B cell (primary cell): ENCODE results near the gene ALDH1A2. TPM values are rescaled to one million over a fixed set of nuclear protein-coding genes. Genes with fewer than 3 reads are reported as not detected.

Source experiments
- ATAC-seq: fragments of 200-7000 bp; cut with Tn5 transposase; one replicate; pipeline ENCODE4 v1.10.0; 2021; ENCODE audit warnings: low read depth, mild to moderate bottlenecking, moderate number of reproducible peaks, moderate library complexity
- CTCF ChIA-PET: fragments of 350-600 bp; sonication (Branson Sonifier 250); formaldehyde crosslinking; loops from one replicate; lab custom pipeline; 2021; ENCODE audit warnings: antibody characterized with exemption, inconsistent platforms; lab: Charles Lee
- POLR2A ChIA-PET: fragments of 350-600 bp; sonication (Branson Sonifier 250); formaldehyde crosslinking; loops from one replicate; lab custom pipeline; 2021; ENCODE audit warnings: antibody characterized with exemption; lab: Charles Lee
- DNase-seq: peaks from one replicate; pipeline ENCODE4 v3.0.0; 2013
- H2AFZ ChIP-seq: 2 replicates; pipeline ENCODE4 v1.6.1; 2012; ENCODE audit warnings: mild to moderate bottlenecking, low read depth, low read length; ENCODE audit not compliant: insufficient read depth, poor library complexity, severe bottlenecking
- H3K27ac ChIP-seq, 2 donors: 1 replicate in 1 of 2; 2 replicates in 1 of 2; pipeline ENCODE4 v1.5.1; 2012 to 2013; ENCODE audit warnings: low read length in 2 of 2, mild to moderate bottlenecking in 2 of 2, moderate library complexity in 1 of 2
- H3K27me3 ChIP-seq, 4 experiments: fragments of 200-600 bp in 1 of 4; sonication (generic) in 1 of 4; replicated peaks in 1 of 4; 1 replicate in 2 of 4; 2 replicates in 2 of 4; pipeline versions ENCODE4 v1.6.1 to v1.7.0; 2013 to 2016; ENCODE audit warnings: low read length in 3 of 4, mild to moderate bottlenecking in 2 of 4, mixed read lengths in 1 of 4, moderate library complexity in 1 of 4; ENCODE audit not compliant: insufficient read depth in 4 of 4, control insufficient read depth in 3 of 4; ENCODE audit errors: control extremely low read depth in 1 of 4
- H3K36me3 ChIP-seq, 2 experiments: replicated peaks in 1 of 2; 1 replicate in 1 of 2; 2 replicates in 1 of 2; pipeline versions ENCODE4 v1.6.1 to v1.7.1; 2013; ENCODE audit warnings: low read length in 1 of 2; ENCODE audit not compliant: insufficient read depth in 2 of 2, control insufficient read depth in 1 of 2; ENCODE audit errors: control extremely low read depth in 1 of 2, extremely low read depth in 1 of 2
- H3K4me1 ChIP-seq, 2 donors: fragments of 200-600 bp in 1 of 2; sonication (generic) in 1 of 2; 1 replicate in 1 of 2; 2 replicates in 1 of 2; pipeline versions ENCODE4 v1.5.1 to v1.6.1; 2013 to 2017; ENCODE audit warnings: low read length in 2 of 2; ENCODE audit not compliant: control insufficient read depth in 2 of 2, insufficient read depth in 2 of 2
- H3K4me2 ChIP-seq: replicated peaks from 2 replicates; pipeline ENCODE3; 2012; ENCODE audit warnings: mild to moderate bottlenecking, low read depth, low read length; ENCODE audit not compliant: poor library complexity, severe bottlenecking
- H3K4me3 ChIP-seq, 5 experiments: fragments of 200-600 bp in 1 of 5; sonication (generic) in 1 of 5; 1 replicate in 3 of 5; 2 replicates in 2 of 5; pipeline versions ENCODE4 v1.5.1 to v1.7.0; 2011 to 2016; ENCODE audit warnings: low read length in 4 of 5, mild to moderate bottlenecking in 4 of 5, low read depth in 2 of 5, control low read depth in 1 of 5, moderate library complexity in 1 of 5; ENCODE audit not compliant: insufficient read depth in 1 of 5; ENCODE audit errors: control extremely low read depth in 1 of 5, extremely low read depth in 1 of 5
- H3K79me2 ChIP-seq: fragments of 200-600 bp; sonication (generic); one replicate; pipeline ENCODE4 v1.6.0; 2016; ENCODE audit warnings: low read length; ENCODE audit not compliant: control insufficient read depth, insufficient read depth
- H3K9ac ChIP-seq: fragments of 200-600 bp; sonication (generic); 2 replicates; pipeline ENCODE4 v1.6.1; 2017; ENCODE audit warnings: mild to moderate bottlenecking, low read length, moderate library complexity
- H3K9me3 ChIP-seq, 3 donors: one replicate each; pipeline versions ENCODE4 v1.6.1 to v1.7.1; 2013; ENCODE audit warnings: low read length in 2 of 3; ENCODE audit not compliant: control insufficient read depth in 2 of 3, insufficient read depth in 1 of 3; ENCODE audit errors: control extremely low read depth in 1 of 3
- H4K20me1 ChIP-seq: 2 replicates; pipeline ENCODE4 v1.6.0; 2012; ENCODE audit warnings: mild to moderate bottlenecking, low read length; ENCODE audit not compliant: insufficient read depth, control insufficient read depth, poor library complexity, severe bottlenecking
- H3K27ac Mint-ChIP-seq: one replicate; pipeline ENCODE4 v1.8.0; 2021; ENCODE audit warnings: mixed read lengths
- H3K27me3 Mint-ChIP-seq: one replicate; pipeline ENCODE4 v1.8.0; 2021; ENCODE audit warnings: mixed read lengths
- H3K4me1 Mint-ChIP-seq: one replicate; pipeline ENCODE4 v1.8.0; 2021; ENCODE audit warnings: mixed read lengths
- H3K4me3 Mint-ChIP-seq: one replicate; pipeline ENCODE4 v1.8.0; 2021; ENCODE audit warnings: mixed read lengths
- H3K9me3 Mint-ChIP-seq: one replicate; pipeline ENCODE4 v1.8.0; 2022; ENCODE audit warnings: mixed read lengths; ENCODE audit not compliant: insufficient read depth
- EZH2 ChIP-seq: IDR thresholded peaks from 2 replicates; pipeline ENCODE4 v1.6.1; 2012; ENCODE audit warnings: borderline replicate concordance, low read depth, mild to moderate bottlenecking, moderate library complexity, low read length; ENCODE audit not compliant: insufficient read depth, poor library complexity, severe bottlenecking
- WGBS: methylation state at CpG from one replicate; pipeline ENCODE4 v1.1.5; 2013; ENCODE audit warnings: missing lambda C conversion rate; ENCODE audit not compliant: insufficient coverage; 5-methylcytosine and 5-hydroxymethylcytosine counted together
- intact Hi-C: fragments of 100-400 bp; cut with micrococcal nuclease; formaldehyde crosslinking; loops from one replicate; pipeline ENCODE4 v1.10.0; 2022
- polyA plus RNA-seq: library from polyadenylated mRNA; depleted of rRNA; stranded (reverse); fragments of >200 nt; gene quantifications from 2 replicates; pipeline ENCODE4 v1.2.3, GENCODE V29; 2012
- total RNA-seq, 2 donors: library from RNA; stranded (reverse); fragments of 120-200 nt in 1 of 2; gene quantifications; 1 replicate in 1 of 2; 2 replicates in 1 of 2; pipeline versions ENCODE4 v1.2.3 to v1.2.4, GENCODE V29; 2013 to 2022
- TF ChIP-seq, protein P1 (sequence below): fragments of 200-600 bp; IDR thresholded peaks from one replicate; pipeline ENCODE4 v1.8.0; 2022; ENCODE audit warnings: antibody characterized with exemption, mild to moderate bottlenecking

ALDH1A2 gene
- total and polyA plus RNA-seq, 2 donors (not counting 1 experiment from before 2014, with no cell fraction given), result not detected

DNA sequence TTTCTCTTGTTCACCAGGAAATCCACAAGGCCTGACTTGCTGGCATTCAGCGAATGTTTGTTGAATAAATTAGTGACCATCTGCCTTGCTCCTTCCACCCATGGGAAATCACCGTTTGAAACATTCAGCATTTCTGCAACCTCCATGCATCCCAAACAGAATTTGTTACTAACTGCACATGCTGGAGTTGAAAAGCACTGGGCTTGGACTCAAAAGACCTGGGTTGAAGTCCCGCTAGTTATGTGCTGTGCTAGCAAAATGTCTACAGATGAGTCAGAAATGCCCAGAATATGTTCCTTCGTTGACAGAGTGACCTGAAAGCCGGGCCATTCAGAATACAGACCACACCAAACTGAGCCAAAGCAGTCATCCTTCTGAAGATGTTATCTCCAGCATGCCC is 144.6 kb downstream of the ALDH1A2 start:
- ChIA-PET CTCF (no interaction called here), POLR2A (no interaction called here)
- Mint-ChIP-seq H3K9me3 (no peaks in the 10 kb centered on the region), H3K27ac (no peak overlapping the region), H3K4me1 (no peaks in the 10 kb centered on the region), H3K27me3 (peaks cover 20% of the 10 kb centered on the region), H3K4me3 (no peak overlapping the region)
- intact Hi-C loops, result no loop called here
- Histone ChIP-seq H4K20me1 (no peaks in the 10 kb centered on the region), H3K9ac (no peak overlapping the region), H3K27ac (no peak overlapping the region), H3K4me3 (no peak overlapping the region), H3K36me3 (no peaks in the 10 kb centered on the region), H3K27me3 (no peaks in the 10 kb centered on the region), H3K79me2 (no peaks in the 10 kb centered on the region), H2AFZ (no peak overlapping the region), H3K9me3 (no peaks in the 10 kb centered on the region), H3K4me2 (no peak overlapping the region), H3K4me1 (no peaks in the 10 kb centered on the region)
- ATAC-seq (no peak), DNase-seq (no peak)
- no peak for TF ChIP-seq EZH2
- TF ChIP-seq, protein P1, sequence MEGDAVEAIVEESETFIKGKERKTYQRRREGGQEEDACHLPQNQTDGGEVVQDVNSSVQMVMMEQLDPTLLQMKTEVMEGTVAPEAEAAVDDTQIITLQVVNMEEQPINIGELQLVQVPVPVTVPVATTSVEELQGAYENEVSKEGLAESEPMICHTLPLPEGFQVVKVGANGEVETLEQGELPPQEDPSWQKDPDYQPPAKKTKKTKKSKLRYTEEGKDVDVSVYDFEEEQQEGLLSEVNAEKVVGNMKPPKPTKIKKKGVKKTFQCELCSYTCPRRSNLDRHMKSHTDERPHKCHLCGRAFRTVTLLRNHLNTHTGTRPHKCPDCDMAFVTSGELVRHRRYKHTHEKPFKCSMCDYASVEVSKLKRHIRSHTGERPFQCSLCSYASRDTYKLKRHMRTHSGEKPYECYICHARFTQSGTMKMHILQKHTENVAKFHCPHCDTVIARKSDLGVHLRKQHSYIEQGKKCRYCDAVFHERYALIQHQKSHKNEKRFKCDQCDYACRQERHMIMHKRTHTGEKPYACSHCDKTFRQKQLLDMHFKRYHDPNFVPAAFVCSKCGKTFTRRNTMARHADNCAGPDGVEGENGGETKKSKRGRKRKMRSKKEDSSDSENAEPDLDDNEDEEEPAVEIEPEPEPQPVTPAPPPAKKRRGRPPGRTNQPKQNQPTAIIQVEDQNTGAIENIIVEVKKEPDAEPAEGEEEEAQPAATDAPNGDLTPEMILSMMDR, result no peak
- 83% methylated on average over 3 of the region's 5 CpGs for WGBS

- no peaks in the 10 kb centered on the region for H3K4me1 Mint-ChIP-seq
- Histone ChIP-seq H3K4me1 (no peaks in the 10 kb centered on the region), H3K36me3 (no peaks in the 10 kb centered on the region), H3K4me2 (no peak overlapping the region), H3K27ac (no peak overlapping the region), H3K79me2 (no peaks in the 10 kb centered on the region), H4K20me1 (no peaks in the 10 kb centered on the region), H3K9ac (no peak overlapping the region), H3K9me3 (no peaks in the 10 kb centered on the region), H3K27me3 (no peaks in the 10 kb centered on the region), H2AFZ (no peak overlapping the region), H3K4me3 (no peak overlapping the region)
- no peak overlapping the region for H3K4me3 Mint-ChIP-seq
- ChIA-PET CTCF (no interaction called here), POLR2A (no interaction called here)
- DNase-seq (no peak), ATAC-seq (no peak)
- no peak overlapping the region for H3K27ac Mint-ChIP-seq
- intact Hi-C loops, result no loop called here
- no peaks in the 10 kb centered on the region for H3K9me3 Mint-ChIP-seq
- H3K27me3 Mint-ChIP-seq, result peaks cover 20% of the 10 kb centered on the region
- TF ChIP-seq, protein P1, result no peak
- TF ChIP-seq EZH2, result no peak
- 88% methylated on average over 2 of the region's 2 CpGs for WGBS
Measured at GRCh38 chr15:57919754-57920153, 145.8 kb downstream of the ALDH1A2 start.
